Heart right ventricle (tissue), 16 donors: Measurements from ENCODE around the gene GRSF1. TPM values are rescaled to one million over a fixed set of nuclear protein-coding genes. Genes with fewer than 3 reads are reported as not detected.
A peak's percentile ranks its signal among the peaks of the same experiment; 100 is the strongest.

Source experiments
- ATAC-seq, 8 donors: fragments of 200-7000 bp; cut with Tn5 transposase; one replicate each; pipeline ENCODE4 v1.9.1; 2020; ENCODE audit warnings: mild to moderate bottlenecking in 8 of 8, moderate library complexity in 8 of 8, moderate number of reproducible peaks in 1 of 8
- DNase-seq, 2 donors: peaks; one replicate each; pipeline ENCODE4 v3.0.0-alpha.2; 2020
- H3K27ac ChIP-seq, 10 donors: fragments of 200-600 bp; sonication (generic) in 2 of 10; one replicate each; pipeline versions ENCODE4 v1.5.0 to v1.8.0; 2020 to 2022; ENCODE audit warnings: mild to moderate bottlenecking in 3 of 10
- H3K27me3 ChIP-seq, 7 donors: fragments of 200-600 bp; one replicate each; pipeline ENCODE4 v1.8.0; 2021 to 2022; ENCODE audit warnings: mild to moderate bottlenecking in 2 of 7
- H3K36me3 ChIP-seq, 9 donors: fragments of 200-600 bp; sonication (generic) in 1 of 9; one replicate each; pipeline versions ENCODE4 v1.5.0 to v1.8.0; 2020 to 2022; ENCODE audit warnings: mild to moderate bottlenecking in 2 of 9
- H3K4me1 ChIP-seq, 9 donors: fragments of 200-600 bp; sonication (generic) in 1 of 9; one replicate each; pipeline versions ENCODE4 v1.5.0 to v1.8.0; 2020 to 2022; ENCODE audit warnings: mild to moderate bottlenecking in 4 of 9
- H3K4me3 ChIP-seq, 10 donors: fragments of 200-600 bp; sonication (generic) in 2 of 10; one replicate each; pipeline versions ENCODE4 v1.5.0 to v1.8.0; 2020 to 2022; ENCODE audit warnings: mild to moderate bottlenecking in 7 of 10, moderate library complexity in 2 of 10
- H3K9me3 ChIP-seq, 11 donors: fragments of 200-600 bp in 10 of 11; sonication (generic) in 2 of 11; one replicate each; pipeline versions ENCODE4 v1.5.0 to v1.8.0; 2013 to 2022; ENCODE audit warnings: mild to moderate bottlenecking in 2 of 11, control low read depth in 1 of 11, moderate library complexity in 1 of 11
- WGBS, 2 donors: extraction: QIAGEN DNeasy Blood & Tissue Kit; methylation state at CpG; one replicate each; pipeline ENCODE4 v1.1.7; 2013; ENCODE audit warnings: inconsistent platforms in 1 of 2; 5-methylcytosine and 5-hydroxymethylcytosine counted together
- intact Hi-C, 10 donors: fragments of 100-400 bp; cut with DNase I; formaldehyde crosslinking; loops; one replicate each; pipeline versions ENCODE4 v1.11.1 to v1.14.2; 2022
- polyA plus RNA-seq, 2 donors: library from polyadenylated mRNA; stranded (reverse); fragments of 200-250 nt; gene quantifications; one replicate each; pipeline ENCODE4 v1.2.3, GENCODE V29; 2013
- total RNA-seq, 10 donors: library from RNA; stranded (reverse); fragmentation: NEBNext Ultra II Directional in 3 of 10; extraction: Animal tissue kit (Norgen Biotek cat#: 25700) in 3 of 10; gene quantifications; one replicate each; pipeline versions ENCODE4 v1.2.1 to v1.2.4, GENCODE V29; 2021 to 2023
- TF ChIP-seq, protein P1 (sequence below), 9 donors: fragments of 200-600 bp; sonication (generic) in 2 of 9; IDR thresholded peaks; one replicate each; pipeline versions ENCODE4 v1.5.0 to v1.8.0; 2021 to 2022; ENCODE audit warnings: antibody characterized with exemption in 9 of 9, mild to moderate bottlenecking in 5 of 9, moderate library complexity in 1 of 9
- donor health status: Arrhythmogenic right ventricular cardiomyopathy.
- donor health status: ischemic (EF 13 %, LVEDD 7.1; RV severe dilation, severe dysfunction).
- donor health status: healthy with polysubstance abuse.
- donor health status: DM: no; HTN: yes; CAD: no.
- donor health status: DM: no; HTN: no; CAD: no.
- donor health status: ischemic (EF 25% LVEDD 6.9; RV normal size, moderate dysfunction).
- donor health status: ischemic (EF 25% LVEDD 5.7; RV mildly dilated, moderate dysfunction).
- donor health status: healthy.
- donor health status: DM: yes; HTN: yes; CAD: no.
- donor health status: Ischemic cardiomyopathy.
- donor health status: ischemic (EF 35%, LVEDD 5.7; RV mildly dilated, moderate dysfunction).
- donor health status: nonischemic (EF 11% LVEDD 7.7; RV severe dilation, severe dysfunction).
- donor health status: DM: yes; HTN: yes; CAD: no.
- donor health status: PGD.
- donor health status: ischemic (EF 29% LVEDD 5.4; RV normal size, mild dysfunction).
- donor health status: nonischemic (EF 23%, LVEDD 6.1; RV moderate dilation, normal function).

The GRSF1 gene
- total and polyA plus RNA-seq, 12 donors: 33.7 to 131 (median 101) TPM

DNA sequence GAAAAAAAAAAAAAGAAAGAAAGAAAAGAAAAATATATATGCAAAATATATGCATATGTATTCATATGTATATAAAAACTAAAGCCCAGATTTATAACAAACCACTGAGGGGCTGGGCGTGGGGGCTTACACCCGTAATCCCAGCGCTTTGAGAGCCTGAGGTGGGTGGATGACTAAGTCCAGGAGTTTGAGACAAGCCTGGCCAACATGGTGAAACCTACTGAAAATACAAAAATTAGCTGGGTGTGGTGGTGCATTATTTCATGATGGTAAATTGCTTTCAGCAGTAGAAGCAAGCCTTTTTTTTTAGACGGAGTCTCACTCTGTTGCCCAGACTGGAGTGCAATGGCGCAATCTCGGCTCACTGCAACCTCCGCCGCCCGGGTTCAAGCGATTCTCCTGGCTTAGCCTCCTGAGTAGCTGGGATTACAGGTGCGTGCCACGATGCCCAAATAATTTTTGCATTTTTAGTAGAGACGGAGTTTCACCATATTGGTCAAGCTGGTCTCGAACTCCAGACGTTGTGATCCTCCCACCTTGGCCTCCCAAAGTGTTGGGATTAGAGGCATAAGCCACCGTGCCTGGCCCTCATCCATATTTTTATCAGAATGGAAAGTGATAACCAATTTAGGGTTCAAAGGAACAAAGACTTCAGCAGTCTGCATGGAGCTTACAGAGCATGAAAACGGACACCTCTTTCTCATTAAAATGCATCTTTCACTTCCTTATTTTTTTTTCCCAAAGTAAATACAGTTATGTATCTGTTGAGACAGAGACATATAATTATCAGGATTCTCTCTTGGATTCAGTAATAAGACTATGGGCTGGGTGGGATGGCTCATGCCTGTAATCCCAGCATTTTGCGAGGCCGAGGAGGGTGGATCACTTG, 34.8 kb upstream of the GRSF1 start:
- no peak overlapping the region for H3K4me3 ChIP-seq
- intact Hi-C loops: no loop called here
- no peaks in the 10 kb centered on the region for H3K9me3 ChIP-seq
- 93% methylated on average over 19 of the region's 19 CpGs for WGBS, 2 donors
- DNase-seq (no peak), ATAC-seq (no peak)
- H3K36me3 ChIP-seq: no peaks in the 10 kb centered on the region
- no peaks in the 10 kb centered on the region for H3K27me3 ChIP-seq
- H3K4me1 ChIP-seq: no peaks in the 10 kb centered on the region
- TF ChIP-seq, protein P1, sequence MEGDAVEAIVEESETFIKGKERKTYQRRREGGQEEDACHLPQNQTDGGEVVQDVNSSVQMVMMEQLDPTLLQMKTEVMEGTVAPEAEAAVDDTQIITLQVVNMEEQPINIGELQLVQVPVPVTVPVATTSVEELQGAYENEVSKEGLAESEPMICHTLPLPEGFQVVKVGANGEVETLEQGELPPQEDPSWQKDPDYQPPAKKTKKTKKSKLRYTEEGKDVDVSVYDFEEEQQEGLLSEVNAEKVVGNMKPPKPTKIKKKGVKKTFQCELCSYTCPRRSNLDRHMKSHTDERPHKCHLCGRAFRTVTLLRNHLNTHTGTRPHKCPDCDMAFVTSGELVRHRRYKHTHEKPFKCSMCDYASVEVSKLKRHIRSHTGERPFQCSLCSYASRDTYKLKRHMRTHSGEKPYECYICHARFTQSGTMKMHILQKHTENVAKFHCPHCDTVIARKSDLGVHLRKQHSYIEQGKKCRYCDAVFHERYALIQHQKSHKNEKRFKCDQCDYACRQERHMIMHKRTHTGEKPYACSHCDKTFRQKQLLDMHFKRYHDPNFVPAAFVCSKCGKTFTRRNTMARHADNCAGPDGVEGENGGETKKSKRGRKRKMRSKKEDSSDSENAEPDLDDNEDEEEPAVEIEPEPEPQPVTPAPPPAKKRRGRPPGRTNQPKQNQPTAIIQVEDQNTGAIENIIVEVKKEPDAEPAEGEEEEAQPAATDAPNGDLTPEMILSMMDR (IDR thresholded peaks at IDR 0.05): no peak
- no peak overlapping the region for H3K27ac ChIP-seq

DNA sequence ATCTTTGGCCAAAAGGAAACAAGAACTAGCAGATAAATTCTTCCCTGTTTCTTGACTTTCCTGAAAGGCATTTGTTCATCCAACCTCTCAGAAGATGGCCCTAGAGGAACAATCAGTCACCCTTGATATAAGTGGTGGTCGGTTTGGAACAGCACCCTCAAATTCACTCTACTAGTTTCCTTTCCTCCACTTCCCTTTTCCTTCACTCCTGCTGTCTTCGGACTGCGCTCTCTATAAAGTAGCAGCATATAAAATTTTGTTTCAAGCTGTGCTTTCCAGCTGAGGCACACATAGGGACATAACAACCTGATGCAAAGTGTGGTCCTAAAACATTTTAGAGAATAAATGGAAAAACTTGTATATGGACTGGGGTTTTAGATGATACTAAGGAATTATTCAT, 33.5 kb upstream of the GRSF1 start:
- DNase-seq (no peak), ATAC-seq (no peak)
- 83 to 87% methylated on average over 3 of the region's 3 CpGs for WGBS, 2 donors
- no peaks in the 10 kb centered on the region for H3K4me1 ChIP-seq
- no peaks in the 10 kb centered on the region for H3K9me3 ChIP-seq
- no peak overlapping the region for H3K27ac ChIP-seq
- no peak overlapping the region for H3K4me3 ChIP-seq
- TF ChIP-seq, protein P1 (IDR thresholded peaks at IDR 0.05): no peak
- no peaks in the 10 kb centered on the region for H3K36me3 ChIP-seq
- H3K27me3 ChIP-seq: no peaks in the 10 kb centered on the region
- intact Hi-C loops: no loop called here

DNA sequence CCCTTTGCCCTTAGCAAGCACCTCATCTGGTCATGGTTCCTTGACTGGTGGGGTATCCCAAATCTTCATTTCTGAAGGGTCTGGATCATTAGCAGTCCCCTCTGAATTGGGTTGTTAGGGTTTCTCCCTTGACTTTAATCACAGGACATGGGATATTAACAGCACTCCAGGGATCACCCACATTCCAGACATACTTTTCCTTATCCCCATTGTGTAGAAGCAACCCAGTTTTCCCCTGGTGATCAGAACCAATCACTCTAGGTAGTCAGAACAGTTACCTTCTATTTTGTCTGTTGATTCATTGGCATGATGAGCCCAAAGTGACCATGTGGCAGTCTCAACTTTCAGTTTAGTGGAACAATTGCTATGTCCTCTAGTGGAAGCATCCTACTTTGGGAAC, 29.1 kb upstream of the GRSF1 start:
- Histone ChIP-seq H3K27ac (no peak overlapping the region), H3K9me3 (no peaks in the 10 kb centered on the region), H3K36me3 (no peaks in the 10 kb centered on the region), H3K27me3 (no peaks in the 10 kb centered on the region), H3K4me3 (no peak overlapping the region), H3K4me1 (no peaks in the 10 kb centered on the region)
- ATAC-seq (no peak), DNase-seq (no peak)
- intact Hi-C loops: no loop called here
- TF ChIP-seq, protein P1 (IDR thresholded peaks at IDR 0.05): no peak

DNA sequence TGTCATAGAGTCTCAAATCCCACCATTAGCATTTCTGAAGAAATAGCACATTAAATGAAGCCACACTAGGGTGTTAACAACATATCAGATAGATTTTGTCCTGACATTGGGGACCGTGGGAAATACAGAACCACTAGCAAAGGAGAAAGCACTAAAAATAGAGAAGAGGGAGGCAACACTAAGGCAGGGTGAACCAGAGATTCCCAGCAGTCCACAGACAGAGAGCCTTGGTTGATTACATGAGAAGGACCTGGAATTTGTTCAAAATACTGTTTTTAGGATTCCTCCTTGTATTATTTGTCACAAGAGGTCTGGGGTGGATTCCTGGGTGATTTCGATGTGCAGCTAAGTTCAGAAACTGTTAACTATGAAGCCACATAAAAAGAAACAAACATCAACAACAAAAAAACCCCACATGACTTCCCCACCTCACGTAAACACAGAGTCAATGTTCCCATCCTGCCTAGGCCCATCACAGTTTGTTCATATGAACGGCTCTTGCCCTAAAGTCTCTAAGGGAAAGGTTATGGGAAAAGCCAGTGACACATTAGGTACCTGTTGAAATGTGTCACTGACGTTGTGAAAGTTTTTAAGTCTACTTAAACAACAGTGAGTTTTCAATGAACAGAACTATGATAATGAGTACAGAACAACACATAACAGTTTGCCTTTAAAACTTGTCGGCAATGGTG, 23.6 kb upstream of the GRSF1 start:
- Histone ChIP-seq H3K4me1 (peaks cover 0 to 14% (median 0%) of the 10 kb centered on the region in 9 donors), H3K27me3 (no peaks in the 10 kb centered on the region), H3K36me3 (no peaks in the 10 kb centered on the region), H3K9me3 (no peaks in the 10 kb centered on the region), H3K27ac (peak overlapping the region in 4 of 10 donors; percentile 1 to 36 (median 27)), H3K4me3 (no peak overlapping the region)
- intact Hi-C loops: no loop called here
- 62 to 63% methylated on average over 6 of the region's 6 CpGs for WGBS, 2 donors
- TF ChIP-seq, protein P1 (IDR thresholded peaks at IDR 0.05): no peak
- DNase-seq (no peak), ATAC-seq (no peak)
